ENCODE measurements around the gene NKX2-4. TPM values are rescaled to one million over a fixed set of nuclear protein-coding genes. Genes with fewer than 3 reads are reported as not detected.
"Not testable (repeated sequence)": the region's sequence is repeated elsewhere in the genome, so short reads cannot be mapped to it uniquely, and the experiment has no call there.

The NKX2-4 gene
- total RNA-seq, 1 experiment from 2014 or later: 0.15 TPM

DNA sequence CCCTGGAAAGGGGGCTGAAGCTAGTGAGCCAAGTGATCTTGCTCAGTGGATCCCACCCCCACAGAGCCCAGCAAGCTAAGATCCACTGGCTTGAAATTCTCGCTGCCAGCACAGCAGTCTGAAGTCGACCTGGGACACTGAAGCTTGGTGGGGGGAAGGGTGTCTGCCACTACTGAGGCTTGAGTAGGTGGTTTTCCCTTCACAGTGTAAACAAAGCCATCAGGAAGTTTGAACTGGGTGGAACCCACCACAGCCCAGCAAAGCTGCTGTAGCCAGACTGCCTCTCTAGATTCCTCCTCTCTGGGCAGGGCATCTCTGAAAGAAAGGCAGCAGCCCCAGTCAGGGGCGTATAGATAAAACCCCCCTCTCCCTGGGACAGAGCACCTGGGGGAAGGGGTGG lies 16.7 kb upstream of the NKX2-4 start:
- not testable (repeated sequence) for DNase-seq, H3K27ac Mint-ChIP-seq

More for the DNA sequence above, 16.7 kb upstream of the NKX2-4 start:
- not testable (repeated sequence) for H3K9me3 ChIP-seq (ENCODE audit: control insufficient read depth, low read depth, low read length); H3K4ac ChIP-seq (ENCODE audit: low read depth, low read length); H3K18ac ChIP-seq (ENCODE audit: insufficient read length, low read depth, low read length); H2BK15ac ChIP-seq (ENCODE audit: low read depth, low read length); H3K4me2 ChIP-seq (ENCODE audit: insufficient read depth, insufficient read length, low read length); H3K23ac ChIP-seq (ENCODE audit: insufficient read length, low read depth, low read length); H2BK12ac ChIP-seq (ENCODE audit: insufficient read length, low read depth, low read length); H3K14ac ChIP-seq (ENCODE audit: insufficient read depth, low read length); H3K27ac ChIP-seq (ENCODE audit: insufficient read length, low read depth, low read length); H3K23me2 ChIP-seq (ENCODE audit: insufficient read length, low read depth, low read length, poor library complexity, severe bottlenecking); H3T11ph ChIP-seq (ENCODE audit: low read length); H4K20me1 ChIP-seq (ENCODE audit: control insufficient read depth, insufficient read depth, insufficient read length); H2BK120ac ChIP-seq (ENCODE audit: low read depth, low read length, poor library complexity, severe bottlenecking); H3K9ac ChIP-seq (ENCODE audit: extremely low read depth, insufficient read length, low read length); H2BK5ac ChIP-seq (ENCODE audit: insufficient read length, low read length); H4K91ac ChIP-seq (ENCODE audit: insufficient read length, low read depth, low read length); H3K4me1 ChIP-seq (ENCODE audit: insufficient read depth, low read length); H2AFZ ChIP-seq (ENCODE audit: low read length); H4K5ac ChIP-seq (ENCODE audit: insufficient read length, low read depth, low read length); H3K4me3 Mint-ChIP-seq; H2BK20ac ChIP-seq (ENCODE audit: low read depth, low read length, poor library complexity, severe bottlenecking); H3K79me1 ChIP-seq (ENCODE audit: insufficient read depth, low read depth, low read length, poor library complexity, severe bottlenecking); H4K8ac ChIP-seq (replicated peaks; ENCODE audit: insufficient read length, low read depth, low read length); H3K56ac ChIP-seq (ENCODE audit: insufficient read length, low read depth, low read length); H3K36me3 Mint-ChIP-seq (ENCODE audit: insufficient read depth in 1 of 3, low read depth in 3 of 3); H3K27me3 ChIP-seq (ENCODE audit: insufficient read depth, low read length); H3K4me1 Mint-ChIP-seq; H3K79me2 ChIP-seq (ENCODE audit: insufficient read depth, low read length); H2AK5ac ChIP-seq (ENCODE audit: insufficient read length, low read length)
- WGBS (ENCODE audit: extremely low coverage, insufficient read length, low lambda C conversion rate): no CpG with 5 or more reads among the region's 3 CpGs
- Mint-ChIP-seq H3K27me3 (ENCODE audit: low read depth) (peaks cover 61% of the 10 kb centered on the region), H3K9me3 (peaks cover 12 to 16% of the 10 kb centered on the region in 2 experiments; a peak in 4 of 5 replicates)

Measured in H9 (cell line).